Measurements from ENCODE around the gene TEAD1.

The TEAD1 gene

DNA sequence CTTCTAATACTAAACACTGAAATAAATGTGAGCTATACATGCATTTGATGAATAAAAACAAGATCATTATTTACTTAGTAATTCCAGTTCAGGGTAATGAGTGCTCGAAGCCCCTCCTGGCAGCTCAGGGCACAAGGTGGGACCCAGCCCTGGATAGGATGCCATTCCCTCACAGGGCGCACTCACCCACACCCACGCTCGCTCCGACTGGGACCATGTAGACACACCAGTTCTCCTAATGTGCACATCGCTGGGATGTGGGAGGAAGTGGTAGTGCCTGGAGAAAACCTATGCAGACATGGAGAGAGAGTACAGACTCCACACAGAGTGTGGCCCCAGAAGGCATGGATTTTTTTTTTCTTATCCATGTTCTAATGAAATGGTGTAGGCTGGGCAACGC, 290.4 kb downstream of the TEAD1 start:
- DNase-seq, result no peak

DNA sequence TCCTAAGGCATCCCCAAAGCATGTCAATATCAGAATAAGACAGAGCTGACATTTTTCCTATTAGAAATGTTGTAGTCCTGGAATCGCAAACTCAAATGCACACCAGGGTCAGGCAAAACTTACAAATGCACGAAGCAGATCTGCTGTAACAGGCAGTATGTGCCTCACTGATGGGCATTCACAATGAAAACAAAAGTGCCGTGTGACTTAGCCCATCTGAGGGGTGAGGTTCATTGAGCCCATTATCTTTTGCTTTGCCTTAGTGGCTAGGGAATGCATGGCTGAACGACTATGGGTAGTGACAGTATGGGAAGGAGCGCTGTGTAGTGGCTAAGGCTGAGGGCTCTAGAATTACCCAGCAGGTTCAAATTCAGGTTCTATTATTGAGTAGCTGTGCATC, 291.8 kb downstream of the TEAD1 start:
- DNase-seq, result no peak

DNA sequence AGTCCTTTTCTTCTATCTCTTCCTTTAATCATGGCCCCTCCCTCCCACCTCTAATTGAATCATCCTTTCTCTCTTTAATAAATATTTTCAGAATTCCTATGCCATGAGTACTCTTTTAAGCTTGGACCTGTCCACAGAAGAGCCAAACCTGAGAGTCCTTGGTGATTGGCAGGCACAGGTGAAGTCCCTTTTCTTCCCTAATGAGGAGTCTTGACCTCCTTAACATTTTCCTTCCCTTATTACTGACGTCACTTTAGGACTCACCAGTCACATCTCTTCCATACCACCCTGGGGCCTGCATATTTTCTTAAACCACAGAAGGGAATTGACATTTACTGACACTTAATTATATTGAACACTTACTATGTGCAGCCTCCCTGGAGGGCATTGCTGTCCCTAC, 293.9 kb downstream of the TEAD1 start:
- no peak for DNase-seq

DNA sequence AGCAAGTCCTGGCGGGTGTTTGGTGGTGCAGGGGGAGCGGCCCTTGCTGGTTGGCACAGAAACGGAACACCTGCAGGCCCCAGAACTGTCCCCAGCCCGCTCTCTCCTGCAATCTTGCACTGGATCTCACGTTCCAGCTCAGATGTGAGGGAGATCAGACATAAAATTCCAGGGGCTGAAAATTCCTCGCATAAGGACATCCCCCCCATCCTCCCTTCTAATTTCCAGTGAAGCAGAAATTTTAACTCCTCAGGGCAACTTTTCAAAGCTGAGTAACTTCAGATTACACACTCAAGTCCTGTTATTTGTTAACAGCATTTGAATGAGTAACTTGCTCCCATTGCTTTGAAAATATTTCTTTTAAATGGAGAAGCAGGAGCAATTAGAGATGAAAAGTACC, 294.6 kb downstream of the TEAD1 start:
- no peak for DNase-seq

DNA sequence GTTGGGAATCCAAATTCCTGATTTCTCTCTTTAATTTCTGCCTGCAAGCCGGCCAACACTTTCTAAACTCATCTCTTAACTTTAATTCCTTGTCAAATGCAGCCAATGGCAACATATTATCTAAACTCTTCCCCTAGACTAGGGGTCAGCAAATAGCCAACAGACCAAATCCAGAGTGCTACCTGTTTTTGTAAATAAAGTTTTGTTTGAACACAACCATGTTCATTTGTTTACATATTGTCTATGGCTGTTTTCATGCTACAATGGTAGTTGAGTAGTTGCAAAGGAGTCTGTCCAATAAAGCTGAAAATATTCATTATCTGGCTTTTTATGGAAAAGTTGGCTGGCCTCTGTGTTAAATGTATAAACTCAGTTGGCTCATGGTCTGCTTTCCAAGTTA, 297.7 kb downstream of the TEAD1 start:
- DNase-seq, result no peak

DNA sequence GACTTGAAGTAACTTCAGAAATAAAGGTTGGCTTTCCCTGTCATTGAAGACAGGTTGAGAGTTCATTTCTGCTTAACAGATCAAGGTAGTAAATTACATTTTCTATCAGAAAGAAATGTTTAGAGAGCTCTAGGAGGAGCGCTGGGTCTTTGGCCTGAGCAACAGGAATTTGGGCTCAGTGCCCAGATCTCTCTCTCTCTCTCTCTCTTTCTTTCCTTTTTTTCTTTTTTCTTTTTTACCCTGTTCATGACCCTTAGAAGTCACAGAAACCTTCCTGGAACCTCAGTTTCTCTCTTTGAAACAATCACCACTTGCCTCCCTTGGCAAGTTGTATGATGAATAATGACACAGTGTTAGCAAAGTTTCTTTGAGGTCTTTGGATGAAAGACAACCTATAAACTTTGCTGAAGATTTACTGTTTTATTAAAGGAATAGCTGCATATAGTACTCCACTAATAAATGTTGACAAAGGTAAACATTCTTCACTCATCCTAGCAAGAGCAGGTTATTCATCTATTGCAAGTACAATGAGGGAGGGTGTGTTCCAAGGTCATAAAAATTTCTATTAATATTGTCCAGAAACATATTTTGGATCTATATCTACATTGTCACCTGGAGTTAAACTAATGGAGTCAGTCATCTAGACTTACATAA, 299.4 kb downstream of the TEAD1 start:
- no peak for DNase-seq

DNA sequence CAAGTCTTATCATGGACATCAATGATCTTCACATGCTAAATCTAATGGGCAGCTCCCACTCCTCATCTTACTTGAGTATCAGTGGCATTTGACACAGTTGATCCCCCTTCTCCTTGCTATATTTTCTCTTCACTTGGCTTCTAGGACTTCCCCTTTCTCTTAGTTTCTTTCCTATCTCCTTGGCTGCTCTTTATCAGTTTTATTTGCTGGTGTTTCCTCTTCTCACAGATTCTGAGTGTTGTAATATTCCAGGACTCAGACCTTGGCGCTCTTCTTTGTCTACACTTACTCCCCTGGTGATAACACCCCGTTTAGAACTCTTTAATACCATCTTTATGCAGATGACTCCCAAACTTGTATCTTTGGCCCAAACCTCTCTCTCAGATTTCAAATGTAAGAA, 301.0 kb downstream of the TEAD1 start:
- no peak for DNase-seq

DNA sequence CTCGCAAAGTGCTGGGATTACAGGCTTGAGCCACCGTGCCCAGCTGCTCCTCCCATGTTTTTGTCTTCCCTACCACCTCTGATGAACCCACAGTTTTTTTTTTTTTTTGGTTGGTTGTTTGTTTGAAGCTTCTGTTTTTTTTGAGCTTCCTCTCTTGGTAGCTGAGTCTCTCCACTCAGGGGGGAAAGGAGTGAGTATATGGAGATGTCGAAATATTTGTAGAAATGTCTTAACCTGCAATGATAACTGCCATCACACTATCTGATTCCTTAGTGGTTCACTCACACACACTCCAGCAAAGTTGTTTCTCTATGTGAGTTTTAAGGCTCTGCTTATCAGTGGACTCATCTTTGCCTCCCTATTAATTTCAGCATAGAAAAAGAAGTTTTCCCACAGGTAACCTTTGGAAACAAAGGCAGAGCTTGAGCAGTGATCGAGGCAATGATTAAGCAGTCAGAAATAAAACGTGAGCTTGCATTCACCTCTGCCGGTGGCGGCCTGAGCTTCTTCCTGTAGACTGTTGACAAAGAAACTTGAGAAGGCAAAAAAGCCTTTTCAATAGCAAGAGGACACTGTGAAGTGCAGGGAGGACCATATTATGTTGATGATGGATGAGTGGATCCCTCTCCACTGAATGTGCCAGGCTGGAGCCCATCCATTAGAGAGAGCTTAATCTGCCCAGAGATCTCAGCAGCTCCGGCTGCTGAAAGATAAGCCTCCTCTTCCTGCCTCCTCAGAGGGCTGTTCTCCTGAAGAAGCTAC, 305.9 kb downstream of the TEAD1 start:
- no peak for DNase-seq

DNA sequence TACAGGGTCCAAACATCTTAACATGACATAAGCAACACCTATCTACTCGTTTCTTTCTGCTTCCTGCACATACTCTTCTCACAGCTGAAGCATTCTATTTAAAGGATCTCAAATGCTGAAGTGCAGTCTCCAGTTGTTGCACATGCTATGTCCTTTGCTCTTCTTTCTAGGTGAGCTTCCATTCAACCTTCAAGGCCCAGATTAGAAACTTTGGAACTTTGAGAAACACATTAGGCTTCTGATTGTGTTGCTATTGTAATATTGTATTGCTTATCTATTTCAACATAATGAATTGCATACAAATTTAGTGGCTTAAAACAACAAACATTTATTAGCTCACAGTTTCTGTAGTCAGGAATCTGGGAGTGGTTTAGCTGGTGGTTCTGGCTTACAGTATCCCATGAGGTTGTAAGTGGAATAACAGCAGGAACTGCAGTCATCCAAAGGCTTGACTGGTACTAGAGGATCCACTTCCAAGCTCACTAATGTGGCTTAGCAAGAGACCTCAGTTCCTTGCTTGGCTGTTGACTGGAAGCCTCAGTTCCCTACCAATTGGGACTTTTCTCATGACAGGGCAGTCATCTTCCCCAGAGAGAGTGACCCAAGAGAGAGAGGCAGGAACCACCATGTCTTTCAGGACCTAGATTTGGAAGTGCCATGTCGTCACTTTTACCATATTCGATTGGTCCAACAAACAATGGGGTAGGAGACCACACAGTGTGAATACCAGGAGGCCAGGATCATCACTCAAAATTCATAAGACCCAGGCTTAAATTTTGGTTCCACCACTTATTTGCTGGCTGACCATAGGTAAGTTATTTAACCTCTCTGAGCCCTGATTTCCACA, 307.7 kb downstream of the TEAD1 start:
- no peak for DNase-seq

DNA sequence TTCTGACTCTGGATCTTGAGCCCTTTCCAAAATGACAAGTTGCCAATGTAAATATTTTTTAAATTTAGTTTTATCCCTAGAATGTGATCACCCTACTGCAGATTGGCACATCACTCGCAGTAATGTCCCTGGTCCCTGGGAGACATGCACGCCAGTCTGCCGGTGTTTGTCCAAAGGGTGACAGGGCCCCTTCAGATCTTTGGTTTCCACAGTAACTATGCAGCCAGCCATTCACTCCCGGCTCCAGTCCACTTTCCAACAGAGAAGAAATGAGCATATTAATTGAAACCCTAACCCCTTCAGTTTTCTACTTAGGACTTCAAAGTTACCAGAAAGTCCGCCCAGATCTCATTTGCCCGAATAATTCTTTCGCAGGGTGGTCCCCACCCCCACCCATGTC, 309.1 kb downstream of the TEAD1 start:
- no peak for DNase-seq

DNA sequence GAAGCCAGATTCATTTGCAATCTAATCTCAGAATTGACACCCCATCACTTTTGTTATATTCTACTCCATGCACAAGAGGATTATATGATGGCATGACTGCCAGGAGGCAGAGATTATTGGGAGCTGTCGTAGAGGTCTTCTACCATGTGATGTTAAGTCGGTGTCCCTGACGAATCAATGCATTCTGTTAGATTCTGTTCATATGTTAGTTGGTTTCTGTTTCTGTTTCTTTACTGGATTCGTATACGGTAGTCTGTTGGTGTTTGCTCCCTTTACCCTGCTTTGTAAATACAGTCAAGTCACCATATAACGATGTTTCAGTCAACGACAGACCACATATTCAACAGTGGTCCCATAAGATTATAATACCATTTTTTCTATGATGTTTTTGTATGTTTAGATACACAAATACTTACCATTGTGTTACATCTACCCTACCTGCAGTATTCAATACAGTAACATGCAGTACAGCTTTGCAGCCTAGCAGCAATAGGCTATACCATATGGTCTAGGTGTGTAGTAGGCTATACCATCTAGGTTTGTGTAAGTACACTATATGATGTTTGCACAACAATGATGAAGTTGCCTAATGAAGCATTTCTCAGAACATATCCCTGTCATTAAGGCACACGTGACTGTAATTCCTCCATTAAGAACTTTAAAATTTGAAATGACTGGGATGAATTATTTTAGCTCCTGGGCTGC, 312.1 kb downstream of the TEAD1 start:
- no peak for DNase-seq

DNA sequence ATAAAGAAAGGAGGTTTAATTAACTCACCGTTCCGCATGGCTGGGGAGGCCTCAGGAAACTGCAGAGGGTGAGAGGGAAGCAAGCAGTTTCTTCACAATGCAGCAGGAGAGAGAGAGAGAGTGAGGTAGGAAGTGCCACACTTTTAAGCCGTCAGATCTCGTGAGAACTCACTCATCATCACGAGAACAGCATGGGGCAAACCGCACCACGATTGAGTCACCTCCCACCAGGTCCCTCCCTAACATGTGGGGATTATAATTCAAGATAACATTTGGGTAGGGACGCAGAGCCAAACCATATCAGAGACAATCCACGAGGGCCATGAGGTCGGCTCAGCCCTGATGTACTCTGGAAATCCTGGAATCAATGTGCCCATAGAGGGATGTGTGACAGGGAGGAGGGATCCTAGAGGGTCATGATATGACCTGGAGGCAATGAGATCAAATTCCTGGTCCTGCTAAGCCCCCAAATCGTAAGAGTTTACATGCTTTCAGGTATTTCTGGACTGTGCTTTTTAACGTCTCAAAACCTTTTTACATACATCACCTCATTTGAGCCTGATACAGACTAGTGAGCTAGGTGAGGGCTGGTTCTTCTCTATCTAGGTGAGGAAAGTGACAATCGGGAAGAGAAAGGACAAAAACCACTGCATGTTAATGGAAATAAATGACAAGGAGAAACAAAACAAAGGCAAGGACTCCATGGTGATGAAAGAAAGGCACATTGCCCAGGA, 315.4 kb downstream of the TEAD1 start:
- DNase-seq, result no peak

DNA sequence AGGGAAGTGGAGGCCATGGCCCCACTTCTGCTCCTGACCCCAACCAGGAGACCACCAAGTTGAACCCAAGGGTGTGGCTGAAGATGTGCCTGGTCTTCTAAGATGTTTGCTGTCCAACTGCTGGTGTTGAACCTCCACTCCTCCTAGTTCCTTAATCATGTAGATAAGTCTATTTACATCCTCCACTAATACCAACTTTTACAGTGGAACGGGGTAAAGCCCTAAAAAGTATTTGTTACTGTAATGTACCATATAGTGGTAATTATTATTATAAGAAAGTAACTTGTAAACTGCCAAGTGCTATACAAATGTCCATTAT, 315.9 kb downstream of the TEAD1 start:
- DNase-seq, result no peak

DNA sequence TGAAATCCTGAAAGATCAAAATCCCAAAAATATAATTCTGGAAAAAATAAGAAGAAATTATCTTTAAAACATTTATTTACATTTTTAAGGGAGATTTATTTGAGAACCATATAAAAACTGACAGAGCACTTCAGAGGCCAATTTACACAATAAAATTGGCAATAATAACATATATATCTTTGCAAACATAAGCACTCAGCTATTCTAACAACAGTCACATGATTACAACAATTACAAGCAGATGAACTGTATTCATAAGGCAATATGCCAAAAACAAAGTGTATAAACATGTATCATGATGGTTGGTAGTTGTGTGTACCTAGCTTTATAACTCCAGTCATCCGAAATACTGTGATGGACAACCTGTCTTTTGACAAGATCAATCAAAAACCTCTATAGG, 317.2 kb downstream of the TEAD1 start:
- no peak for DNase-seq

DNA sequence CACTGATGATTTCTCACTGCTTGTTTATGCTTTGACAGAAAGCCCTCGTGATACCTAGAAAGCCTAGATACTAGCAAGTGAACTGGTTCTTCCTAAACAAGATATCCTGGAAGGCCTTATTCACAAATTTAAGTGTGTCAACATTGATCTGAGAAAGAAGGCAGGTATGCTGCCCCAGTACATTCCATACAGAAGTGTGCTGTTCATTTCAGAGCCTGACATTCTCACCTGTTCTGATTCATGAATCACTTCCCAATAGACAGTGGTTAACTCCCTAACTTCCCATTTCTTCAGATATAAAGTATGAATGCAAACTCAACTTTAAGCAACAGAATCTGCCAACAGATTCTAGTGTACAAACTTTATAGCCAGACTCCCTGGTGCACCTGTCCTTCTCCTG, 319.4 kb downstream of the TEAD1 start:
- DNase-seq, result no peak

Data from NCI-H446 treated with DMSO at 0.1 percent for 48 hours (cell line).